Astrocyte of the spinal cord (primary cell): Measurements from ENCODE around the gene GPBAR1.
A peak's percentile ranks its signal among the peaks of the same experiment; 100 is the strongest.

Experiments used
- DNase-seq: peaks from one replicate; pipeline ENCODE4 v3.0.0; 2011; ENCODE audit warnings: low read depth, low spot score
- H3K4me3 ChIP-seq: 2 replicates; pipeline ENCODE4 v1.5.1; 2011; ENCODE audit warnings: low read depth, mild to moderate bottlenecking, low read length, moderate library complexity
- CTCF ChIP-seq: IDR thresholded peaks from 2 replicates; pipeline ENCODE4 v1.5.1; 2012; ENCODE audit warnings: low read depth, mild to moderate bottlenecking, low read length, inconsistent platforms
- in situ Hi-C: cut with HindIII; loops from 2 replicates; pipeline ENCODE4 v1.10.0; 2017; ENCODE audit warnings: low sequenced_read_pairs

GPBAR1 gene

GRCh38 chr2:218252509-218253231, 8.1 kb upstream of the GPBAR1 start:
- no peak overlapping the region for H3K4me3 ChIP-seq
- in situ Hi-C loops = no loop called here
- DNase-seq = peak; percentile 41
- TF ChIP-seq CTCF = no peak

- no peak for DNase-seq
- no peak overlapping the region for H3K4me3 ChIP-seq
- TF ChIP-seq CTCF = no peak
- in situ Hi-C loops = no loop called here
Observed at GRCh38 chr2:218253232-218253625, 7.6 kb upstream of the GPBAR1 start.

- in situ Hi-C loops = no loop called here
- DNase-seq = peak; percentile 29
- no peak for TF ChIP-seq CTCF
- H3K4me3 ChIP-seq = no peak overlapping the region
Observed at GRCh38 chr2:218255446-218255845, 5.4 kb upstream of the GPBAR1 start.

GRCh38 chr2:218256612-218257350, 4.0 kb upstream of the GPBAR1 start:
- in situ Hi-C loops = no loop called here
- DNase-seq = no peak
- TF ChIP-seq CTCF = no peak
- H3K4me3 ChIP-seq = no peak overlapping the region

- TF ChIP-seq CTCF = peak; percentile 68
- no peak overlapping the region for H3K4me3 ChIP-seq
- in situ Hi-C loops = no loop called here
- DNase-seq = no peak
Observed at GRCh38 chr2:218257390-218257981, 3.3 kb upstream of the GPBAR1 start.

GRCh38 chr2:218259099-218259961, 1.5 kb upstream of the GPBAR1 start:
- no peak overlapping the region for H3K4me3 ChIP-seq
- in situ Hi-C loops = no loop called here
- peak; percentile 58 for DNase-seq
- no peak for TF ChIP-seq CTCF
